GM18858 (cell line): ENCODE results near the gene CENPX.

Experiments
- ATAC-seq: cut with Tn5 transposase; IDR thresholded peaks from one replicate; pipeline ENCODE4 v1.9.1; 2021; ENCODE audit not compliant: unreplicated experiment

Gene CENPX

GRCh38 chr17:82055023-82055964, 32.6 kb upstream of the CENPX start:
- no peak for ATAC-seq

DNA sequence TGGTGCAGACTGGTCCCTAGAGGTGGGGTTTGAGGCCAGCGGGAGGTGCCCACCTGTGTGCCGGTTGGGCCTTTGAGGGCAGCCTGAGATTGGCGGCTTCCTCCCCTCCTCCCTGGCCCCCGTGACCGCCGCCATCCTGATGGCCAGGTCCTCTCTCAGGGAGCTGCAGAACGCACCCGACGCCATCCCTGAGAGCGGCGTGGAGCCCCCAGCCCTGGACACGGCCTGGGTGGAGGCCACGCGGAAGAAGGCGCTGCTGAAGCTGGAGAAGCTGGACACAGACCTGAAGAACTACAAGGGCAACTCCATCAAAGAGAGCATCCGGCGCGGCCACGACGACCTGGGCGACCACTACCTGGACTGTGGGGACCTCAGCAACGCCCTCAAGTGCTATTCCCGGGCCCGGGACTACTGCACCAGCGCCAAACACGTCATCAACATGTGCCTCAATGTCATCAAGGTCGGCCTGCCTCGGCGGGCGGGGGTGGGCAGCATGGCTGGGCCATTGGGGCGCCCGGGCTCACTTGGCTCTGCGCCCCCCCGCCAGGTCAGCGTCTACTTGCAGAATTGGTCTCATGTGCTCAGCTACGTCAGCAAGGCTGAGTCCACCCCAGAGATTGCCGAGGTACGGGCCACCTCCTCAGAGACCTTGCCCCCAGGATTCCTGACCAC, 31.8 kb upstream of the CENPX start:
- ATAC-seq, result no peak

GRCh38 chr17:82053556-82054263, 31.0 kb upstream of the CENPX start:
- no peak for ATAC-seq

DNA sequence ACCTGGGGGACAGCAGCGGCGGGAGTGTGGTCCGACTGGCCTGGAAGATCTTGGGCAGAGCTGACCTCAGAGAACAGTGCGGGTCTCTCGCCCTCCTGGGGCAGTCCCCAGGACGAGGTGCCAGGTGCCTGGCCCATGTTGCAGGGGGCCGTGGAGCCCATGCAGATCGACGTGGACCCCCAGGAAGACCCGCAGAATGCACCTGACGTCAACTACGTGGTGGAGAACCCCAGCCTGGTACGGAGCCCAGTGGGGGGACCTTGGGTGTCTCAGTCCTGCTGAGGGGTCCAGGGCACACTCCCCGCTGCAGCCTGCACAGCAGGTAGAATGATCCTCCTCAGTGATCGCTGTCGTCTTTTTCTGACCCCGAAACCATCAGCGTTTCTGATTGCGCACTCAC, 30.5 kb upstream of the CENPX start:
- ATAC-seq, result no peak

GRCh38 chr17:82052638-82053059, 30.0 kb upstream of the CENPX start:
- ATAC-seq, result no peak

DNA sequence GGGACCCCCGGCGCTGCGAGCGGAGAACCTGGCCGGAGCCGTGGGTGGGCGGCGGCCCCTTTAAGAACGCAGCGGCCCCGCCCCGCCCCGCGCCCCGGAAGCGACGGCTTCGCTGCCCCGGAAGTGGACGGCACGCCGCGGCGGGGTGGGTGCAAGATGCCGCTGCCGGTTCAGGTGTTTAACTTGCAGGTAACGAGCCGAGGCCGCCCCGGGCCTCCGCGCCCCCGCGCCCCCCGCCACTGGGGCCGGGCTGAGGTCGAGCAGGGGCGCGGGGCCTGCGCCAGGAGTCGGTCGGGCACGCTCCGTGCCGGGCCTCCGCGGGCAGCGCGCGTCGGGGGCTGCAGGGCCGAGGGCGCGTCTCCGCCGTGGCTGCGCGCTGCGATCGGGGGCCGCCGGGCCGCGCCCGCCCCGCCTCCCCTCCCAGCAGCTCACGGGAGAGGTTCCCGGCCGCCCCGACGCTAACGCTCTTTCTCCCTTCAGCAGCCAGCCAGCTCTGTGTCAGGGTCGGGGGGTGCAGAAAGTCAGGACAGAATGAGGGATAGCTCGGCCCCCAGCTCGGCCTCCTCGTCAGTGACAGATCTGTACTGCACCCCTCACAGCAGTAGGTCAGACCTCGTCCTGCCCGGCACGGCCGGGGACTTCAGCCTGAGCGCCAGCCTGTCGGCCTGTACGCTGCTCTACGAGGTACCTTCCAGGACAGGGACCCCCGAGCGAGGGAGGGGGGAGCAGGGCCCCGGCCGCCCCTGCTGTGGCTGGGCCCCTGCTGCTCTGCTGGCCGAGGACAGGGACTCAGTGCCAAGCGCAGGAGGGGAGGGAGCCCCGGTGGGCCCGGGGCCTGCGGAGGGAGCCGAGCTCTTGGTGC, 29.3 kb upstream of the CENPX start, which contains the start of the genes GPS1 and RFNG:
TSS of gene GPS1 (plus strand) at position 123 of the 862 bp plus-strand sequence. CDS start at position 157, 34 bp downstream.
TSS of gene RFNG (minus strand) at position 36 of the 862 bp plus-strand sequence. CDS start 45 bp downstream, outside the sequence.
- ATAC-seq, result no peak

GRCh38 chr17:82050761-82051641, 28.3 kb upstream of the CENPX start:
- no peak for ATAC-seq

DNA sequence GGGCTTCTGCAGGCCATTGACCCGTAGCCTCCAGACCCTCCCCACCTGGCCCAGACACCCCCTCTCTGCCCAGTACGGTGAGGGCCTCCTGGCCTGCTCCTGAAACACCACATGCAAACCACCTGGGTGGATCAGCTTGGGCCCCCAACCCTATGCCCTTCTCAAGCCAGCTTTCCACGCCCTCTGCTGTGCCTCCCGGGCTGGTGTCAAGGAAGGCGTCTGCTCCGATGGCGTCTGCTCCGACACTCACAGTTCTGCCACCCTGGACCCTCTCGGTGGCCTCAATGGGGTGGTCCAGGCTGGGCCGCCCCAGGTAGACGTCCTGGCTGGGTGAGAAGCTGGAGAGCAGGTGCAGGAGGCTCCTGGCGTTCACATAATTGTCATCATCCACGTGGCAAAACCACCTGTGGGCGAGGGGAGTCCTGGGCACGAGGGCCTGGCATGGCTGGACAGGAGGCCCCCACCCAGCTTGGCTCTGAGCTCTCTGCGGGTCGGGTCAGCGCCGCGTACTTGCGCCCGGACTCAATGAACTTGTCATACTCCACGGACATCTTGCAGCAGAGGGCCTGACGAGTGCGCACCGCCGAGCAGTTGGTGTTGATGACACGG, 27.6 kb upstream of the CENPX start:
- no peak for ATAC-seq

- ATAC-seq, result no peak
Measured at GRCh38 chr17:82049521-82049971, 26.9 kb upstream of the CENPX start.

DNA sequence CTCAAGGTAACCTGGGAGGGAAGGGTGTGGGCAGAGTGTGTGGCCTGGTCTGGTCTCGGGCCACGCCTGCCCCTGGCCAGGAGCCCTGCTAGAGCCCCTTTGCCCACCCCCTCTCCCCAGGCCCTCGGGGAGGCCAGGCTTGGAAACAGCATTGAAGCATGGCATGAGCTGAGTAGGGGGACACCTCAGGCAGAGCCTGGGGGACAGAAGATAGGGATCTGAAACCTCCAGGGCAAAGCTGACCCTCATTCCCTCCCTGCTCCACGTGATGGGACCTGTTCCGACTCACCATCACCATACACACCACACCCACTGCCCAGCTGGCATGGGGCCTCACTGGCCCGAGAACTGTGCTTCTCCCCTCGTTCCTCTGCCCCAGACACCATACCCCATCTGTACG, 26.4 kb upstream of the CENPX start:
- no peak for ATAC-seq

DNA sequence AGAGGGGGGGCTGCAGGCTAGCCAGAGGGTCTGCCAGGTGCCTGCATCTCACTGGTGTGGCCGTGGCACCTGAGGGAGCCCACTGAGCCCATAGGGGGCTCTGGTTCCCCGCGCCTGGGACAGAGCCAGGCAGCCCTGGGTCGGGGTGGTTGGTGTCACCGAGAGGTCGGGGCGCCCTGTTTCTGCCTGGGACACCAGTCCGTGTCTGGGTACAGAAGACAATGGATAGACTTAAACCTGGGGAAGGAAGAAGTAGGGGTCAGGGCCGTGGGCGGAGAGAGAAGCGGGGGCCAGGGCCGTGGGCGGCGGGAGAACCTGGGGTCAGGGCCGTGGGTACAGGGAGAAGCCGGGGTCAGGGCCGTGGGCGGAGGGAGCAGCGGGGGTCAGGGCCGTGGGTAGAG, 25.9 kb upstream of the CENPX start:
- no peak for ATAC-seq

GRCh38 chr17:82047914-82048570, 25.4 kb upstream of the CENPX start:
- ATAC-seq, result no peak

DNA sequence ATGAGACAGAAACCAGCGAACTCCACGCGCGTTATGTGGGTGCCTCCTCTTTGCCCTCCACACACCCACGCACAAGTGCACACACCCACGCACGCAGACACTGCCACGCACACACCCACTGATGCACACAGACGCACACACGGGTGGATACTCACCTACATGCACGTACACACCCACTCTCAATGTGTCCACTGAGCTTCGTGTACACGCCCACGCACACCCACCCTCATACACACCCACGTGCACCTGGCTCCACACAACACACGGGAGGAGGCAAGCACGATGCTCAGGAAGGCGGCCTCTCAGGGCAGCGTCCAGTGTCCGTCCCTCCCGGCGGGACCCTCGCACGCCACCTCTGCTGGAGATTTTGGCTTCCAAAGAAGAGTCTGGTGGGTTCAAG, 24.7 kb upstream of the CENPX start:
- ATAC-seq, result no peak

DNA sequence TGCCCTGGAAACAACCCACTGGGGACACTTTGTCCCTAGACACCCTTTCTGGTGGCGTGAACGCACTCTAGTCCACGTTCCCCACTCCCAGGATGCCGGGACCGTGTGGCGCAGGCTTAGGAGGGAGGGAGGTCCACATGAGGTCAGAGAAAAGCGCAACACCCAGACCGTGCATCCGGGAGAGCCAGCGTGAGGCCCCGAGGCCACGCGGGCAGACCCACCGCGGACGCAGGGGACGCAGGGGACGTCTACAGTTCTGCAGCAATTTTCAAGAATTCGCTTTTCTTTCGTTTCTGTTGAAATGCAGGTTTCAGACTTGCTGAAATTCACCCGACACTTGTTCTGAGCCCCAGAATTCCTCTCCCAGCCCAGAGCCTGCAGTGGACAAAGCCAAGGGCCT, 24.2 kb upstream of the CENPX start:
- ATAC-seq, result no peak

GRCh38 chr17:82045936-82046484, 23.3 kb upstream of the CENPX start:
- no peak for ATAC-seq

- no peak for ATAC-seq
Measured at GRCh38 chr17:82043507-82043906, 20.8 kb upstream of the CENPX start.

GRCh38 chr17:82042649-82043048, 20.0 kb upstream of the CENPX start:
- no peak for ATAC-seq

- no peak for ATAC-seq
Measured at GRCh38 chr17:82041144-82041814, 18.6 kb upstream of the CENPX start.
